Caco-2 (cell line): ENCODE results near the gene RAB26. TPM values are rescaled to one million over a fixed set of nuclear protein-coding genes. Genes with fewer than 3 reads are reported as not detected.
A peak's percentile ranks its signal among the peaks of the same experiment; 100 is the strongest.

ENCODE experiments used
- BruUV-seq: library from RNA; stranded (reverse); fragments of 400-500 nt; replicated peaks from 2 replicates; lab custom pipeline; 2021; lab: Mats Ljungman, UMichigan
- CTCF ChIA-PET: fragments of 300-600 bp; sonication (Branson Sonifier 250); formaldehyde crosslinking; loops from one replicate; lab custom pipeline; 2022; ENCODE audit warnings: antibody characterized with exemption; lab: Charles Lee
- POLR2A ChIA-PET: fragments of 300-600 bp; sonication (Branson Sonifier 250); formaldehyde crosslinking; loops from one replicate; lab custom pipeline; 2022; ENCODE audit warnings: antibody characterized with exemption; lab: Charles Lee
- DNase-seq, 2 experiments: peaks; one replicate each; pipeline versions ENCODE4 v3.0.0 to v3.0.0-alpha.2; 2020 to 2022
- H3K27me3 ChIP-seq: replicated peaks from 2 replicates; pipeline ENCODE4 v1.6.0; 2011; ENCODE audit warnings: low read length; ENCODE audit not compliant: control insufficient read depth, insufficient read depth
- H3K36me3 ChIP-seq: 2 replicates; pipeline ENCODE4 v1.5.1; 2011; ENCODE audit warnings: low read length; ENCODE audit not compliant: control insufficient read depth, insufficient read depth
- H3K4me1 ChIP-seq: fragments of 250-450 bp; sonication (Bioruptor Pico); 2 replicates; pipeline ENCODE4 v1.5.1; 2020; ENCODE audit warnings: mild to moderate bottlenecking
- H3K4me3 ChIP-seq: 2 replicates; pipeline ENCODE4 v1.5.1; 2011; ENCODE audit warnings: low read depth, mild to moderate bottlenecking, control low read depth, low read length
- H3K9me3 ChIP-seq: fragments of 250-450 bp; sonication (Bioruptor Pico); 2 replicates; pipeline ENCODE4 v1.5.1; 2020; ENCODE audit warnings: mild to moderate bottlenecking, moderate library complexity
- H3K27ac Mint-ChIP-seq: one replicate; pipeline ENCODE4 v1.8.0; 2022; ENCODE audit warnings: mixed read lengths; ENCODE audit not compliant: unreplicated experiment
- H3K27me3 Mint-ChIP-seq: one replicate; pipeline ENCODE4 v1.8.0; 2022; ENCODE audit warnings: mixed read lengths; ENCODE audit not compliant: insufficient read depth, unreplicated experiment
- H3K36me3 Mint-ChIP-seq: one replicate; pipeline ENCODE4 v1.8.0; 2022; ENCODE audit warnings: mild to moderate bottlenecking, mixed read lengths; ENCODE audit not compliant: insufficient read depth, unreplicated experiment
- H3K4me1 Mint-ChIP-seq: one replicate; pipeline ENCODE4 v1.8.0; 2022; ENCODE audit warnings: low read depth, mixed read lengths; ENCODE audit not compliant: unreplicated experiment
- H3K4me3 Mint-ChIP-seq: one replicate; pipeline ENCODE4 v1.8.0; 2022; ENCODE audit warnings: mild to moderate bottlenecking, moderate library complexity, mixed read lengths; ENCODE audit not compliant: unreplicated experiment
- H3K9me3 Mint-ChIP-seq: one replicate; pipeline ENCODE4 v1.8.0; 2022; ENCODE audit warnings: mixed read lengths; ENCODE audit not compliant: unreplicated experiment
- CTCF ChIP-seq, 2 experiments: fragments of 200-600 bp in 1 of 2; IDR thresholded peaks; 1 replicate in 1 of 2; 2 replicates in 1 of 2; pipeline versions ENCODE4 v1.5.1 to v1.8.0; 2011 to 2022; ENCODE audit warnings: antibody characterized with exemption in 1 of 2, control low read depth in 1 of 2, inconsistent platforms in 1 of 2, low read depth in 1 of 2, low read length in 1 of 2, mild to moderate bottlenecking in 1 of 2, moderate library complexity in 1 of 2; ENCODE audit not compliant: insufficient read depth in 1 of 2, severe bottlenecking in 1 of 2, unreplicated experiment in 1 of 2
- intact Hi-C: fragments of 100-400 bp; cut with micrococcal nuclease; formaldehyde crosslinking; loops from one replicate; pipeline ENCODE4 v1.10.0; 2022; ENCODE audit not compliant: unreplicated experiment
- total RNA-seq: library from RNA; stranded (reverse); gene quantifications from 2 replicates; pipeline ENCODE4 v1.2.3, GENCODE V29; 2022

The RAB26 gene
- total RNA-seq, 1 experiment from 2014 or later = 1.0 TPM

- no peak overlapping the region for H3K27ac Mint-ChIP-seq
- peak overlapping the region; percentile 69 for H3K4me3 Mint-ChIP-seq
- CTCF ChIA-PET = interaction anchor here (3.8 kb wide), 1 partner anchor 55 kb away, joined by 29 read pairs; the partner anchor contains the start of gene ECI1
- Histone ChIP-seq H3K4me1 (peaks cover 9% of the 10 kb centered on the region), H3K27me3 (no peaks in the 10 kb centered on the region), H3K36me3 (no peaks in the 10 kb centered on the region), H3K9me3 (no peaks in the 10 kb centered on the region), H3K4me3 (peak overlapping the region; percentile 29)
- no TSS peak for BruUV-seq
- H3K9me3 Mint-ChIP-seq = no peaks in the 10 kb centered on the region
- no peaks in the 10 kb centered on the region for H3K27me3 Mint-ChIP-seq
- H3K4me1 Mint-ChIP-seq = no peaks in the 10 kb centered on the region
- peaks cover 3% of the 10 kb centered on the region for H3K36me3 Mint-ChIP-seq
- intact Hi-C loops = no loop called here
- POLR2A ChIA-PET = no interaction called here
- DNase-seq = no peak
- no peak for TF ChIP-seq CTCF (IDR thresholded peaks at IDR 0.05; ENCODE audit: insufficient read depth in 1 of 2, low read depth in 1 of 2, low read length in 1 of 2, severe bottlenecking in 1 of 2, unreplicated experiment in 1 of 2)
Observed at GRCh38 chr16:2196981-2197511, 48.6 kb downstream of the RAB26 start.

GRCh38 chr16:2197765-2198164, 49.3 kb downstream of the RAB26 start:
- H3K36me3 Mint-ChIP-seq = peaks cover 7% of the 10 kb centered on the region
- H3K36me3 ChIP-seq = no peaks in the 10 kb centered on the region
- BruUV-seq = no TSS peak
- no peaks in the 10 kb centered on the region for H3K9me3 ChIP-seq
- no peaks in the 10 kb centered on the region for H3K27me3 Mint-ChIP-seq
- ChIA-PET CTCF (interaction anchor here (3.8 kb wide), 1 partner anchor 54 kb away, joined by 29 read pairs; the partner anchor contains the start of gene ECI1), POLR2A (no interaction called here)
- H3K4me3 Mint-ChIP-seq = peak overlapping the region; percentile 69
- no peaks in the 10 kb centered on the region for H3K27me3 ChIP-seq
- TF ChIP-seq CTCF (IDR thresholded peaks at IDR 0.05; ENCODE audit: insufficient read depth in 1 of 2, low read depth in 1 of 2, low read length in 1 of 2, severe bottlenecking in 1 of 2, unreplicated experiment in 1 of 2) = no peak
- no peaks in the 10 kb centered on the region for H3K4me1 Mint-ChIP-seq
- H3K4me3 ChIP-seq = no peak overlapping the region
- DNase-seq = no peak
- no peaks in the 10 kb centered on the region for H3K9me3 Mint-ChIP-seq
- intact Hi-C loops = no loop called here
- no peak overlapping the region for H3K27ac Mint-ChIP-seq
- H3K4me1 ChIP-seq = peaks cover 9% of the 10 kb centered on the region

GRCh38 chr16:2198283-2198682, 49.9 kb downstream of the RAB26 start:
- POLR2A ChIA-PET = no interaction called here
- no peaks in the 10 kb centered on the region for H3K4me1 Mint-ChIP-seq
- no peak for TF ChIP-seq CTCF (IDR thresholded peaks at IDR 0.05; ENCODE audit: insufficient read depth in 1 of 2, low read depth in 1 of 2, low read length in 1 of 2, severe bottlenecking in 1 of 2, unreplicated experiment in 1 of 2)
- CTCF ChIA-PET = no interaction called here
- Histone ChIP-seq H3K4me3 (no peak overlapping the region), H3K27me3 (no peaks in the 10 kb centered on the region), H3K4me1 (peaks cover 9% of the 10 kb centered on the region), H3K36me3 (no peaks in the 10 kb centered on the region), H3K9me3 (no peaks in the 10 kb centered on the region)
- H3K9me3 Mint-ChIP-seq = no peaks in the 10 kb centered on the region
- peak overlapping the region; percentile 69 for H3K4me3 Mint-ChIP-seq
- intact Hi-C loops = no loop called here
- no TSS peak for BruUV-seq
- H3K27me3 Mint-ChIP-seq = no peaks in the 10 kb centered on the region
- peaks cover 7% of the 10 kb centered on the region for H3K36me3 Mint-ChIP-seq
- no peak for DNase-seq
- no peak overlapping the region for H3K27ac Mint-ChIP-seq
